Left ventricle myocardium inferior (tissue), 1 donor: ENCODE results near the gene REEP3. TPM values are rescaled to one million over a fixed set of nuclear protein-coding genes. Genes with fewer than 3 reads are reported as not detected.

Experiments used
- DNase-seq: peaks from one replicate; pipeline ENCODE4 v3.0.0-alpha.2; 2020
- H3K27ac ChIP-seq: fragments of 200-600 bp; replicated peaks from 2 replicates; pipeline ENCODE4 v1.8.0; 2021
- H3K27me3 ChIP-seq: fragments of 200-600 bp; 2 replicates; pipeline ENCODE4 v1.8.0; 2021; ENCODE audit warnings: low read depth
- H3K36me3 ChIP-seq: fragments of 200-600 bp; 2 replicates; pipeline ENCODE4 v1.8.0; 2021
- H3K4me1 ChIP-seq: fragments of 200-600 bp; 2 replicates; pipeline ENCODE4 v1.8.0; 2021
- H3K4me3 ChIP-seq: fragments of 200-600 bp; 2 replicates; pipeline ENCODE4 v1.8.0; 2021; ENCODE audit warnings: mild to moderate bottlenecking, moderate library complexity
- H3K9me3 ChIP-seq: fragments of 200-600 bp; replicated peaks from 2 replicates; pipeline ENCODE4 v1.8.0; 2021
- CTCF ChIP-seq: fragments of 200-600 bp; IDR thresholded peaks from 2 replicates; pipeline ENCODE4 v1.8.0; 2021; ENCODE audit warnings: antibody characterized with exemption, mild to moderate bottlenecking, borderline replicate concordance
- intact Hi-C: fragments of 100-400 bp; cut with micrococcal nuclease; formaldehyde crosslinking; loops from one replicate; pipeline ENCODE4 v1.11.0; 2022
- total RNA-seq: library from RNA; stranded (reverse); fragmentation: NEBNext Ultra II Directional; extraction: Animal tissue kit (Norgen Biotek cat#: 25700); gene quantifications from one replicate; pipeline ENCODE4 v1.2.1, GENCODE V29; 2021
- donor health status: DM: no; HTN: yes; CAD: no; lungs with severe emphysema.

The REEP3 gene
- total RNA-seq, 1 donor from 2014 or later, result 18.2 TPM

- Histone ChIP-seq H3K36me3 (peaks cover 12% of the 10 kb centered on the region), H3K9me3 (no peaks in the 10 kb centered on the region), H3K4me1 (peaks cover 34% of the 10 kb centered on the region), H3K27ac (no peak overlapping the region), H3K27me3 (no peaks in the 10 kb centered on the region), H3K4me3 (no peak overlapping the region)
- no peak for TF ChIP-seq CTCF
- intact Hi-C loops, result no loop called here
- DNase-seq, result no peak
These were observed 9.2 kb downstream of the REEP3 start for GRCh38 chr10:63530409-63530808.

DNA sequence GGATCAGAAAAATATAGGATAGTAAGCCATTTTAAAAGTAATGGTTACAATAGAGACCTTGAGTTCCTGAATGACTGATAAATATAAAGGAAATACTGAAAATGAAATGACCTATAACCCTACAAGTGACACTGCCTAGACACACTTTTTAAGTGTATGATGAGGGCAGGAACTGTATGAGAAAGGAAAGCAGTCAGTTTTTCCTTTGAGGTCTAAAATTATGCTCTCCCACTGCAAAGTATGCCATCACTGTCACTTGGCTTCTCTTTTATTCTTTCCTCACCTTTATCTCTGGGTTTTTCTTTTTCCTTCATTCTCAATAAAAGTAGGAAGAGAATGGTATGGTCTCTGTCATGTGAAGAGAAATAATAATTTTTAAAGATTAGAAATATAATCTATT, 13.5 kb downstream of the REEP3 start:
- H3K36me3 ChIP-seq, result peaks cover 3% of the 10 kb centered on the region
- H3K27me3 ChIP-seq, result no peaks in the 10 kb centered on the region
- intact Hi-C loops, result no loop called here
- no peak for TF ChIP-seq CTCF
- no peaks in the 10 kb centered on the region for H3K9me3 ChIP-seq
- no peak overlapping the region for H3K27ac ChIP-seq
- H3K4me1 ChIP-seq, result peaks cover 10% of the 10 kb centered on the region
- no peak overlapping the region for H3K4me3 ChIP-seq
- DNase-seq, result no peak

DNA sequence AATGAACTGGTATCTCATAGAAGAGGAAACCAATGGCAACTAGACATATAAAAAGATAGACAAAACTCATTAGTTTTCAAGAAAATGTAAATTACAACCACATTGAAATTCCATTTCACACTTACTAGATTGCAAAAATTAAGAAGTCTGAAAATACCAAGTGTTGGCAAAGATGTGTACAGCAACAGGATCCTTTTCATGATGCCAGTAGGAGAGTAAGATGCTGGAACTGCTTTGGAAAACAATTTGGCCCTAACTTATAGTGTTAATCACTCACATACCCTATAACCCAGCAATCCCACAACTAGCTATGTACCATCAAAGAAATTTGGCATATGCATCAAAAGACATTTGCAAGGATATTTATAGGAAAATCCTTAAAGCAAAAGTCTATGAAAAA, 15.5 kb downstream of the REEP3 start:
- no peak for TF ChIP-seq CTCF
- DNase-seq, result no peak
- intact Hi-C loops, result no loop called here
- Histone ChIP-seq H3K4me1 (peaks cover 10% of the 10 kb centered on the region), H3K27me3 (no peaks in the 10 kb centered on the region), H3K4me3 (no peak overlapping the region), H3K27ac (no peak overlapping the region), H3K36me3 (no peaks in the 10 kb centered on the region), H3K9me3 (no peaks in the 10 kb centered on the region)

DNA sequence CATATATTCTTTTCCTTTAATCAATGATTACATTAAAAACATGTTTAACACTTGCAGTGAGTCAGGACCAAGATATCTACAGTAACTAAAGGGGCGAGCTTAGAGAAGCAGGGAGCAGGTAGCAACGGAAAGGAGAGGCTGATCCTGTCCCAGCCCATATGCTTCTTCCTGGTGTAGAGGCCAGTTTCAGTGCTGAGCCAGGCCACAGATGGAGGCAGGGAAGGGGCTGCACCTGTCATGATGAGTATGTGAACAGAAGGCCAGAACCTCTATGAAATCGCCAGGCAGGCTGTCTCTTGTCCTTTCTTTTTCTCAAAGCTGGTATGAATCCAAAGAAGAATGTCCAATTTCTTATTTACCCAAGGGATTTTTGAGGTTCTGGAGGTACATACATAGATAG, 16.3 kb downstream of the REEP3 start:
- intact Hi-C loops, result no loop called here
- no peaks in the 10 kb centered on the region for H3K9me3 ChIP-seq
- H3K27ac ChIP-seq, result no peak overlapping the region
- H3K36me3 ChIP-seq, result no peaks in the 10 kb centered on the region
- H3K4me3 ChIP-seq, result no peak overlapping the region
- peaks cover 14% of the 10 kb centered on the region for H3K4me1 ChIP-seq
- DNase-seq, result no peak
- no peaks in the 10 kb centered on the region for H3K27me3 ChIP-seq
- TF ChIP-seq CTCF, result no peak

DNA sequence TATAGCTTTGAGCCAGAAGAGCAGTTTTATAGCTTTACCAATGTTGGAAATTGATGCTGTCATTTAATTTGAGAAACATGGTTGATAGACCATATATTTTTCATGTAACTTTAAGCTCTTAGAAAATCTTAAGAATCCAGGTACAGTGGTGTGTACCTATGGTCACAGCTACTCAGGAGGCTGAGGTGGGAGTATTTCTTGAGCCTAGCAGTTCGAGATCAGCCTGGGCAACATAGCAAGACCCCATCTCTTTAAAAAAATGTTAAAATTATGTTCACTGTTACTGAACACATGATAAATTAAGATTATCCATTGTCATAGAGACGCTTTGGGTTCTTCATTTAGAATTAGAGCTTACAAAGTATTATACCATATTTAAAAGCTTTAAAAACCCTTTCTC, 18.2 kb downstream of the REEP3 start:
- intact Hi-C loops, result no loop called here
- H3K9me3 ChIP-seq, result no peaks in the 10 kb centered on the region
- H3K36me3 ChIP-seq, result no peaks in the 10 kb centered on the region
- no peak overlapping the region for H3K27ac ChIP-seq
- no peak overlapping the region for H3K4me3 ChIP-seq
- H3K4me1 ChIP-seq, result peaks cover 19% of the 10 kb centered on the region
- no peak for DNase-seq
- no peak for TF ChIP-seq CTCF
- no peaks in the 10 kb centered on the region for H3K27me3 ChIP-seq

DNA sequence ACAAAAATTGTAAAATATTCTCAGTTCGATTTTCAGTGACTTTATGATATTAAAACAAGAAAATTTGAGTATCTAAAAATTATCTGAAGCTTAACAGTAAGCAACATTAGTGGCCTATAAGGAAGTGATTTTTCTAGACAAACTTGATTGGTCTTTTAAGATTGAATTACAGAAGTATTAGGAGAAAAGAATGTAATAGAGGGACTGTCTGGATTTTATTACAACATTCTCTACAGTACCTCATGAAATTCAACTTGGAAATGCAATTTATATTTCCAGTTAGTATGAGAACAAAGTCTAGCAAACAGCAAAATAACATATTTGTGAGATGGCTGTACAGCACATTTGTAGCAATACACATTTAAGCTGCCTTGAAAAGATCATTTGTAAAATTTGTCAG, 18.8 kb downstream of the REEP3 start:
- peaks cover 25% of the 10 kb centered on the region for H3K4me1 ChIP-seq
- H3K9me3 ChIP-seq, result no peaks in the 10 kb centered on the region
- no peak overlapping the region for H3K4me3 ChIP-seq
- no peak for DNase-seq
- intact Hi-C loops, result no loop called here
- TF ChIP-seq CTCF, result no peak
- no peaks in the 10 kb centered on the region for H3K36me3 ChIP-seq
- H3K27me3 ChIP-seq, result no peaks in the 10 kb centered on the region
- H3K27ac ChIP-seq, result no peak overlapping the region
